ENCODE measurements around the gene CD40.
"Not testable (repeated sequence)": the region's sequence is repeated elsewhere in the genome, so short reads cannot be mapped to it uniquely, and the experiment has no call there.

CD40 gene

GRCh38 chr20:46117704-46118467 is at the start of gene CD40:
TSS of gene CD40 (plus strand) at chr20:46118314. CDS start at chr20:46118344, 30 bp downstream.
- no peak for DNase-seq

- no peak for DNase-seq
These were observed 47.8 kb upstream of the CD40 start for GRCh38 chr20:46070215-46070900.

GRCh38 chr20:46071573-46071972 is 46.5 kb upstream of the CD40 start:
- DNase-seq: no peak

- DNase-seq: no peak
These were observed 45.1 kb upstream of the CD40 start for GRCh38 chr20:46073024-46073423.

- no peak for DNase-seq
These were observed 44.7 kb upstream of the CD40 start for GRCh38 chr20:46073443-46073842.

- no peak for DNase-seq
These were observed 44.1 kb upstream of the CD40 start for GRCh38 chr20:46074006-46074405.

- no peak for DNase-seq
These were observed 41.3 kb upstream of the CD40 start for GRCh38 chr20:46076806-46077205.

- no peak for DNase-seq
These were observed 40.3 kb upstream of the CD40 start for GRCh38 chr20:46077642-46078305.

GRCh38 chr20:46078954-46079353 is 39.2 kb upstream of the CD40 start:
- no peak for DNase-seq

GRCh38 chr20:46081074-46081473 is 37.0 kb upstream of the CD40 start:
- no peak for DNase-seq

GRCh38 chr20:46083101-46083500 is 35.0 kb upstream of the CD40 start:
- DNase-seq: no peak

GRCh38 chr20:46083531-46084061 is 34.5 kb upstream of the CD40 start:
- no peak for DNase-seq

GRCh38 chr20:46084805-46085178 is 33.3 kb upstream of the CD40 start:
- DNase-seq: no peak

- peak; percentile 60 for DNase-seq
These were observed 32.8 kb upstream of the CD40 start for GRCh38 chr20:46085179-46085851.

GRCh38 chr20:46087161-46087560 is 31.0 kb upstream of the CD40 start:
- DNase-seq: peak; percentile 10

- DNase-seq: no peak
These were observed 29.5 kb upstream of the CD40 start for GRCh38 chr20:46088409-46089166.

GRCh38 chr20:46089167-46089416 is 29.0 kb upstream of the CD40 start:
- DNase-seq: no peak

GRCh38 chr20:46089417-46090388 is 28.4 kb upstream of the CD40 start, which contains the start of gene NCOA5:
TSS of gene NCOA5 (minus strand) at chr20:46089962. CDS start at chr20:46079424, 10,538 bp downstream.
- peak; percentile 95 for DNase-seq

- DNase-seq: not testable (repeated sequence)
These were observed 26.2 kb upstream of the CD40 start for GRCh38 chr20:46091622-46092535.

GRCh38 chr20:46093531-46093930 is 24.6 kb upstream of the CD40 start:
- DNase-seq: no peak

All from COR-L47 (cell line).